Neural progenitor cell (in vitro differentiated cells): ENCODE results near the gene DHRS9. TPM values are rescaled to one million over a fixed set of nuclear protein-coding genes. Genes with fewer than 3 reads are reported as not detected.

Source experiments
- DNase-seq: peaks from one replicate; pipeline ENCODE4 v3.0.0-alpha.2; 2016; ENCODE audit warnings: low spot score
- H2AFZ ChIP-seq: fragments of 200-600 bp; sonication (generic); replicated peaks from 2 replicates; pipeline ENCODE4 v1.6.1; 2016; ENCODE audit warnings: antibody characterized with exemption
- H3F3A ChIP-seq: fragments of 200-600 bp; sonication (generic); 2 replicates; pipeline ENCODE4 v1.6.1; 2016; ENCODE audit warnings: antibody characterized with exemption, low read depth
- H3K27ac ChIP-seq: fragments of 200-600 bp; sonication (generic); 2 replicates; pipeline ENCODE4 v1.5.1; 2016; ENCODE audit warnings: mild to moderate bottlenecking
- H3K27me3 ChIP-seq: fragments of 200-600 bp; sonication (generic); 2 replicates; pipeline ENCODE4 v1.6.1; 2016; ENCODE audit warnings: mild to moderate bottlenecking, moderate library complexity
- H3K36me3 ChIP-seq: fragments of 200-600 bp; sonication (generic); 2 replicates; pipeline ENCODE4 v1.5.1; 2016
- H3K4me1 ChIP-seq: fragments of 200-600 bp; sonication (generic); 2 replicates; pipeline ENCODE4 v1.6.1; 2016; ENCODE audit warnings: mixed run types
- H3K4me2 ChIP-seq: fragments of 200-600 bp; sonication (generic); 2 replicates; pipeline ENCODE4 v1.6.1; 2016
- H3K4me3 ChIP-seq: fragments of 200-600 bp; sonication (generic); 2 replicates; pipeline ENCODE4 v1.5.1; 2016
- H3K79me2 ChIP-seq: fragments of 200-600 bp; sonication (generic); 2 replicates; pipeline ENCODE4 v1.6.1; 2016; ENCODE audit warnings: low read depth
- H3K9ac ChIP-seq: fragments of 200-600 bp; sonication (generic); 2 replicates; pipeline ENCODE4 v1.6.1; 2016
- H3K9me3 ChIP-seq: fragments of 200-600 bp; sonication (generic); 2 replicates; pipeline ENCODE4 v1.5.1; 2016; ENCODE audit warnings: low read depth
- H4K20me1 ChIP-seq: fragments of 200-600 bp; sonication (generic); 2 replicates; pipeline ENCODE4 v1.6.1; 2016; ENCODE audit warnings: low read depth
- H3K27ac Mint-ChIP-seq: 3 replicates; pipeline ENCODE4 v1.8.0; 2021; ENCODE audit warnings: mixed read lengths
- H3K27me3 Mint-ChIP-seq: 2 replicates; pipeline ENCODE4 v1.8.0; 2022; ENCODE audit warnings: low read depth, mild to moderate bottlenecking, inconsistent platforms, moderate library complexity, mixed read lengths; ENCODE audit not compliant: insufficient read depth
- H3K36me3 Mint-ChIP-seq: 3 replicates; pipeline ENCODE4 v1.8.0; 2021; ENCODE audit warnings: mixed read lengths
- H3K4me1 Mint-ChIP-seq: 3 replicates; pipeline ENCODE4 v1.8.0; 2021; ENCODE audit warnings: mixed read lengths
- H3K4me3 Mint-ChIP-seq: 3 replicates; pipeline ENCODE4 v1.8.0; 2021; ENCODE audit warnings: mild to moderate bottlenecking, moderate library complexity, mixed read lengths
- H3K9me3 Mint-ChIP-seq: 3 replicates; pipeline ENCODE4 v1.8.0; 2020; ENCODE audit warnings: mixed read lengths
- CTCF ChIP-seq: fragments of 200-600 bp; sonication (generic); IDR thresholded peaks from 2 replicates; pipeline ENCODE4 v1.5.1; 2017; ENCODE audit warnings: antibody characterized with exemption, mild to moderate bottlenecking
- EZH2 ChIP-seq: fragments of 200-600 bp; sonication (generic); IDR thresholded peaks from 2 replicates; pipeline ENCODE4 v1.6.1; 2017; ENCODE audit warnings: antibody characterized with exemption, mild to moderate bottlenecking, moderate library complexity
- EZH2phosphoT487 ChIP-seq: fragments of 200-600 bp; sonication (generic); IDR thresholded peaks from 2 replicates; pipeline ENCODE4 v1.6.1; 2017; ENCODE audit warnings: antibody characterized with exemption
- total RNA-seq: library from RNA; depleted of rRNA; stranded (reverse); fragments of >200 nt; gene quantifications from 2 replicates; pipeline ENCODE4 v1.2.3, GENCODE V29; 2015; ENCODE audit warnings: low replicate concordance

Gene DHRS9
- total RNA-seq, 1 donor from 2014 or later = not detected

GRCh38 chr2:169104848-169105247, 35.5 kb downstream of the DHRS9 start:
- Histone ChIP-seq H3K9ac (no peak overlapping the region), H3K79me2 (no peaks in the 10 kb centered on the region), H2AFZ (no peak overlapping the region), H3K4me1 (no peaks in the 10 kb centered on the region), H3K4me3 (no peak overlapping the region), H3K4me2 (no peak overlapping the region), H3K36me3 (no peaks in the 10 kb centered on the region), H4K20me1 (no peaks in the 10 kb centered on the region), H3K27me3 (peaks cover 12% of the 10 kb centered on the region), H3F3A (no peaks in the 10 kb centered on the region), H3K9me3 (no peaks in the 10 kb centered on the region), H3K27ac (no peak overlapping the region)
- Mint-ChIP-seq H3K4me1 (peaks cover 2% of the 10 kb centered on the region), H3K4me3 (no peak overlapping the region), H3K9me3 (no peaks in the 10 kb centered on the region), H3K27me3 (peaks cover 2% of the 10 kb centered on the region), H3K36me3 (no peaks in the 10 kb centered on the region), H3K27ac (no peak overlapping the region)
- no peak for TF ChIP-seq CTCF
- TF ChIP-seq EZH2 = no peak
- no peak for TF ChIP-seq EZH2phosphoT487
- no peak for DNase-seq

- Histone ChIP-seq H3K27ac (no peak overlapping the region), H3K27me3 (peaks cover 8% of the 10 kb centered on the region), H3K36me3 (no peaks in the 10 kb centered on the region), H3K9me3 (no peaks in the 10 kb centered on the region), H4K20me1 (no peaks in the 10 kb centered on the region), H3F3A (no peaks in the 10 kb centered on the region), H3K79me2 (no peaks in the 10 kb centered on the region), H2AFZ (no peak overlapping the region), H3K4me2 (no peak overlapping the region), H3K4me3 (no peak overlapping the region), H3K4me1 (peaks cover 3% of the 10 kb centered on the region), H3K9ac (no peak overlapping the region)
- Mint-ChIP-seq H3K4me1 (peaks cover 5% of the 10 kb centered on the region), H3K27me3 (peaks cover 2% of the 10 kb centered on the region), H3K9me3 (no peaks in the 10 kb centered on the region), H3K4me3 (no peak overlapping the region), H3K27ac (no peak overlapping the region), H3K36me3 (no peaks in the 10 kb centered on the region)
- TF ChIP-seq EZH2 (no peak), CTCF (no peak), EZH2phosphoT487 (no peak)
- DNase-seq = no peak
Measured at GRCh38 chr2:169105476-169105875, 36.1 kb downstream of the DHRS9 start.

GRCh38 chr2:169106134-169106533, 36.8 kb downstream of the DHRS9 start:
- Histone ChIP-seq H3K9me3 (no peaks in the 10 kb centered on the region), H2AFZ (no peak overlapping the region), H3K4me2 (no peak overlapping the region), H3K36me3 (no peaks in the 10 kb centered on the region), H3K4me3 (no peak overlapping the region), H3F3A (no peaks in the 10 kb centered on the region), H3K27ac (no peak overlapping the region), H3K9ac (no peak overlapping the region), H3K27me3 (peaks cover 8% of the 10 kb centered on the region), H3K4me1 (peaks cover 10% of the 10 kb centered on the region), H4K20me1 (no peaks in the 10 kb centered on the region), H3K79me2 (no peaks in the 10 kb centered on the region)
- H3K27me3 Mint-ChIP-seq = peaks cover 4% of the 10 kb centered on the region
- H3K36me3 Mint-ChIP-seq = no peaks in the 10 kb centered on the region
- TF ChIP-seq EZH2phosphoT487 (no peak), EZH2 (no peak), CTCF (no peak)
- no peak overlapping the region for H3K27ac Mint-ChIP-seq
- no peaks in the 10 kb centered on the region for H3K9me3 Mint-ChIP-seq
- peaks cover 10% of the 10 kb centered on the region for H3K4me1 Mint-ChIP-seq
- no peak for DNase-seq
- H3K4me3 Mint-ChIP-seq = no peak overlapping the region
